ENCODE results near the gene REC8. TPM values are rescaled to one million over a fixed set of nuclear protein-coding genes. Genes with fewer than 3 reads are reported as not detected.
"Not testable (repeated sequence)": the region's sequence is repeated elsewhere in the genome, so short reads cannot be mapped to it uniquely, and the experiment has no call there.

REC8 gene
- total RNA-seq, 2 experiments from 2014 or later, result 55.1 to 60.7 TPM

DNA sequence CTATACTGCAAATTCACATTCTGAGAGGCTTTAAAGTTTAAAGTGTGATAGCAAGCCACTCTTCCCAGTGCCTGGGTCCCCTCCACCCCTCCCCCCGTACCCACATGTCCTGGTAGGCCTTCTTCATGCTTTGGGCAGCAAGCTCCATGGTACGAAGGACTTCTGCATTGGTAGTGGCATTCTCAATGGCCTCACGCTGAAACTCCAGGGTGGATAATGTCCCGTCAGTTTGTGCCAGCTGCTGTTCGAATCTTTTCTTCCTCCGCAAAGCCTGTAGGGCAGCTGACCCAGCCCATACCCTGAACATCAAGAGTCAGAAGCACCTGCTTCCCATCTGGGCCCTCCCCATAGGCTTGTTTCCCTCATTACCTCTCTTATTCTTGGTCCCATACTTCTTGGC, 39.4 kb downstream of the REC8 start:
- H3K27me3 Mint-ChIP-seq, result no peaks in the 10 kb centered on the region
- H3K36me3 Mint-ChIP-seq, result peaks cover 45% of the 10 kb centered on the region
- peak overlapping the region; percentile 50 for H3K27ac Mint-ChIP-seq
- H3K4me3 Mint-ChIP-seq, result no peak overlapping the region
- DNase-seq, result no peak
- no peaks in the 10 kb centered on the region for H3K9me3 Mint-ChIP-seq
- POLR2A ChIA-PET, result interaction anchor here (1.2 to 4.4 kb wide), 4 partner anchors 16 to 116 kb away, joined by 4 to 57 read pairs (median 42); partner anchors contain the start of genes IRF9, TINF2 and TM9SF1
- no peak for ATAC-seq (ENCODE audit: low read depth)
- peaks cover 48% of the 10 kb centered on the region for H3K4me1 Mint-ChIP-seq

DNA sequence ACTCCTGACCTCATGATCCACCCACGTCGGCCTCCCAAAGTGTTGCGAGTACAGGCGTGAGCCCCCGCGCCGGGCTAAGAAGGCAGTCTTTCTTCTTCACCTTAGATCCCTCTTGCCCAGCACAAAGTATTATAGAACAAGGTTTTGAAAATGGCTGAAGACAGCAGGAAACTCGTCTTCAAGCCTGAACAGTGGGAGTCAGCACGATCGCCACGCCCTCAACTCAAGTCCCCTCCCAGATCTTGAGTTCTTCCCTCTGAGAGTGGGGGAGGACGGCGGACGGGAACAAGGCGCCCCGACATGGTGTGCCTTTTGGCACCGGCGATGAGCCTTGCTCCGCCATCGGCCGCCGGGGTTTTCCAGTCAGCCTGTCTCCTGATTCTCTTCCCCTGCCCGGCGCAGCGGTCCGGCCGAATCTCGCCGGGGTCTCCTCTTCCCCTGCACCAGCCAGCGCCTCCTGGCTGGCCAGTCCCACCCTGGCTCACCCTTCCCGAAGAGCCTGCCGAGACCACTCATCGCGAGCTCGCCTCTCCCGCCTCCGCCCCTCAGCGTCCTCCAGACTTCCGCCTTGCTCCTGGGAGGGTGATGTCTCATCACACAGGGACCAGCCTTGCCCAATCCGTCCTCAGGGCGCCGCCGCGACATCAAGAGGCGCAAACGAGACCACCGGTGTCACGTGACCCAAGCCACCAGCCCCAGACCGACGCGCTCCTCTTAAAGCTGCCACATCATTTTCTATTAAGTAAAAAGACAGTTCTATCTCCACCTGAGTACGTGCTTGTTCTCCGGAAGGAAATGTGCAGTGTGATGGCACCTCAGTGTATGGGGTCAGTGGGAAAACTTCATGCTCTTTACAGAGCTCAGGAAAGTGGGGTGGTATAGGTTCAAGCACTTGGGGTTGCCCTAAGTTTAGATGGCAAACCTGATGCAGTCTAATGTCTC, 41.3 kb downstream of the REC8 start, which contains the start of gene CHMP4A:
TSS of gene CHMP4A (minus strand) at position 565 of the 942 bp plus-strand sequence. CDS start at position 516, 49 bp downstream.
- Mint-ChIP-seq H3K4me3 (peak within 1 kb of the TSS; percentile 93), H3K27ac (peak within 1 kb of the TSS; percentile 98), H3K36me3 (peaks cover 31% of the 10 kb centered on the region), H3K27me3 (no peaks in the 10 kb centered on the region), H3K4me1 (peaks cover 45% of the 10 kb centered on the region), H3K9me3 (no peaks in the 10 kb centered on the region)
- POLR2A ChIA-PET, result interaction anchor here (0.6 to 4.4 kb wide), 33 partner anchors 10 to 229 kb away, joined by 3 to 57 read pairs (median 5); partner anchors contain the start of genes CBLN3, DCAF11, DHRS1 and EMC9
- DNase-seq (peak; percentile 94), ATAC-seq (ENCODE audit: low read depth) (peak; percentile 80)

DNA sequence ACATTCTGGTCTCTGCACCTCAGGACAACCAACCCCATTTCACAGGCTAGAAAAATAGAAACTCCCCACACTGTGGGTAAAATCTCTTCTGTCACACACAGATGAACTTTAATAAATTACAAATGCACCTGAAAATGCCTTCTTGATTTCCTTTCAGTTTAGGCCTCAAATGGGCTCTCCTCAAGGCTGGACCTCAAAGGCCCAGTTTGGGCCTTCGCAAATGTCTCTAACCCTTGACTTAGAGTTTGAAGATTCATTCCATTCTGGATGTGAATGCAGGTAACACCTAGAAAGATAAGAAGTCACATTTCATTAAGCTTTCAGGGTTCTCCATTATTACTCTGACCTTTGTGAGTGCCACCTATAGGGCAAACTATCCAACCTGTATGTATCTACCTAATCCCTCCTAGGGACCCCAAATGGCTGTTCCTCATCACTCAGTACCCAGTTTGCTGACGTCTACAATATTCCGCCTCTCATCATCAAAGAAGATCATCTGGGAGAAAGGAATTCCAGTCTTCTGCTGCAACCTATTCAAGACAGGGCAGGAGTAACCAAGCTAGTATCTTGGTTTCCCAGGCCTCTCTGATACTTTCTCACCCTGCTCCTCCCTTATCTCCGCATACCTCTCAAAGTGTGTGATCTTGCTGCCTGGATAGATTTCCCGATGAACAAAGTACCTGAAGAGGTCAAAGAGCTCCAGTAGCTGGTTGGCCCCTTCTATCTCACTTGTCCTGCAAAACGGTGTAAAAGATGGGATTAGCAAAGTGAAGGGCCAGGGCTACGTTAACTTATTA, 42.2 kb downstream of the REC8 start:
- POLR2A ChIA-PET, result interaction anchor here (0.6 to 4.4 kb wide), 29 partner anchors 11 to 228 kb away, joined by 3 to 57 read pairs (median 6); partner anchors contain the start of genes CBLN3, DCAF11, DHRS1 and EMC9
- Mint-ChIP-seq H3K27me3 (no peaks in the 10 kb centered on the region), H3K27ac (peak overlapping the region; percentile 98), H3K9me3 (no peaks in the 10 kb centered on the region), H3K4me1 (peaks cover 45% of the 10 kb centered on the region), H3K36me3 (peaks cover 27% of the 10 kb centered on the region), H3K4me3 (peak overlapping the region; percentile 93)
- DNase-seq (no peak), ATAC-seq (ENCODE audit: low read depth) (no peak)

DNA sequence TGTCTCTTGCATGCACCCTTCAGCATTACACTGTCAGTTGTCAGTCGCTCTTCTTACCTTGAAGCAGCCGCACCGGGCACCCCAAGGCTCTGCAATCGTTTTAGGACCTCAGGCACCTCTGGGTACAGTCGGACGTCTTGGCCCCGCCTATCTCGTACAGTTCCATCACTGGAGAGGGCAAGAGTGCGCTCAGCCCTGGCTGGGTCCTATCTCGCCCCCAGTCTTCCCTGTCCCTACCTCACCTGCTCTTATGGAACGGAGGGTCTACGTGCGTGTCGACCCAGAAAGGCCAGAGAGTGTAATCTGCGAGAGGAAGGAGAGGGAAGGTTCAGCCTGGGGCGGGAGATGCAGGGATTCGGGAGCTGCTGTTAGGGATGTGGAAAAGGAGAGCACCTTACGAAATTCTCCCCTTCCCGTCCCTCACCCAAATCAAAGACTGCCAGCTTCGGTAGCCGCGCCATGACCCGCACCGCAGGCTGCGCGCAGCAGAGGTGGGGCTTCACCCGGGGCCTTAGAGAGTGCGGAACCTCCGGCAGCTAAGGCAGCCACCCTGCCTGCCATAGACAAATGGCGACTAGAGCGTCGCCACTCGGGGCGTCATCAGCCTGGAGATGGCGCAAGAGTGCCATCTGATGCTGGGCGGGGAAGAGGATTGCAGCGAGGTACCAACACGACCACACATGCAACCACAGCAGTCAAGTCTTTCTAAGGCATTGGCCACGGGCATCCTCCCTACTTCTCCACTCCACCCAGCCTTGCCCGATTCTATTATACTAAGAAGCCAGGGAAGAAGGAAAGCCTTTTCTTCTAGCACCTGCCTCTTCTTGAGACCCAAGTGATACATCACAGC, 43.8 kb downstream of the REC8 start, which contains the start of gene MDP1:
TSS of gene MDP1 (minus strand) at position 572 of the 850 bp plus-strand sequence. CDS start at position 461, 111 bp downstream.
- H3K4me1 Mint-ChIP-seq, result peaks cover 38% of the 10 kb centered on the region
- peak within 1 kb of the TSS; percentile 93 for H3K4me3 Mint-ChIP-seq
- H3K27ac Mint-ChIP-seq, result peak within 1 kb of the TSS; percentile 98
- DNase-seq, result peak; percentile 85
- H3K27me3 Mint-ChIP-seq, result no peaks in the 10 kb centered on the region
- no peaks in the 10 kb centered on the region for H3K9me3 Mint-ChIP-seq
- H3K36me3 Mint-ChIP-seq, result peaks cover 15% of the 10 kb centered on the region
- POLR2A ChIA-PET, result interaction anchor here (0.6 to 2.1 kb wide), 21 partner anchors 12 to 215 kb away, joined by 3 to 21 read pairs (median 6); partner anchors contain the start of genes CBLN3, CIDEB, DCAF11 and DHRS1
- ATAC-seq (ENCODE audit: low read depth), result peak; percentile 73

DNA sequence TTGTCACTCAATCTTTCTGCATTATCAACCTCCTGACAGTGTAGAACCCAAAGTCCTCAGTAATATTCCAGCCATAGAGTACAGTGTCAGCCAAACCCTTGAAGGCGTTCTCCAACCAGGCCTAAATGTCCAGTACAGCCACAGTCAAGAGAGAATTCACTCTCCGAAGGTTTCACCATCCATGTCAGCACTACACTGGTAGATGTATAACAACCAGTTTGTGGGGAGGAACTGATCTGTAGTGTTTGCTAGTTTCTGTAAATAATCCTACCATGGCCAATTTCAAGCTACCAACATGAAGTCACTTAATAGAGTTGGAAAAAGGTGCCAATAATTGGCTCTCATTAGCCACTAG, 44.4 kb downstream of the REC8 start:
- no peaks in the 10 kb centered on the region for H3K27me3 Mint-ChIP-seq
- peak overlapping the region; percentile 93 for H3K4me3 Mint-ChIP-seq
- no peaks in the 10 kb centered on the region for H3K9me3 Mint-ChIP-seq
- POLR2A ChIA-PET, result interaction anchor here (0.6 to 2.1 kb wide), 19 partner anchors 15 to 214 kb away, joined by 3 to 21 read pairs (median 6); partner anchors contain the start of genes CBLN3, CIDEB, DCAF11 and DHRS1
- ATAC-seq (ENCODE audit: low read depth) (no peak), DNase-seq (no peak)
- peaks cover 14% of the 10 kb centered on the region for H3K36me3 Mint-ChIP-seq
- peak overlapping the region; percentile 98 for H3K27ac Mint-ChIP-seq
- H3K4me1 Mint-ChIP-seq, result peaks cover 38% of the 10 kb centered on the region

DNA sequence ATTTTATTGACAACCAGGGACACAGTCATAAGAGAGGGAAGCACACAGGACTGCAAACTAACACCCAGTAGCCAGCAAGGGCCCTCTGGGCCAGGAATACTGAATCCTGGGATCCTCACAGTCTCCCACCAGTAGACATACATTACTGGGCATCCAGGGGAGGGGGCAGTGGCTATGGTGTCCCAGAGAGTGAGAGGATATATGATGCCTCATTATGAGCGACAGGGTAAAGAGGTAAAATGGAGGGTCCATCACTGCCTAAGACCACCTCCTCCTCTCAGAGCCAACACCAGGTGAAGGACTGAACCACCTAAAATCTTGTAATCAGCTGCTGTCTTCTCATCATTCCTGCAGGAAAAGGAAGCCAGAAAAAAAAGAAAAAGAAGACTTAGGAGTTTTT, 45.0 kb downstream of the REC8 start:
- Mint-ChIP-seq H3K36me3 (peaks cover 10% of the 10 kb centered on the region), H3K4me1 (peaks cover 33% of the 10 kb centered on the region), H3K27ac (peak overlapping the region; percentile 98)
- ATAC-seq (ENCODE audit: low read depth); H3K27me3 Mint-ChIP-seq; H3K4me3 Mint-ChIP-seq; DNase-seq; H3K9me3 Mint-ChIP-seq: not testable (repeated sequence)
- POLR2A ChIA-PET, result interaction anchor here (1.8 kb wide), 1 partner anchor 80 kb away, joined by 8 read pairs; no protein-coding TSS in a partner anchor

DNA sequence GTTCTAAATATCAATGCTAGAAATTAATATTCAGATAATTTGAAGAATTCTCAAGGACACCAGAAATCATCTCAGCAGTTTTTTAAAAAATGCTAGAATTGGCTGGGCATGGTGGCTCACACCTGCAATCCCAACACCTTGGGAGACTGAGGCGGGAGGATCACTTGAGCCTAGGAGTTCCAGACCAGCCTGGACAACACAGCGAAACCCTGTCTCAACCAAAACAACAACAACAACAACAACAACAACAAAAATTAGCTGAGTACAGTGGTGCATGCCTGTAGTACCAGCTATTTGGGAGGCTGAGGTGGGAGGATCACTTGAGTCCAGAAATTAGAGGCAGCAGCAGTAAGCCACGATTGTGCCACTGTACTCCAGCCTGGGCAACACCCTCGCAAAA, 47.2 kb downstream of the REC8 start:
- ATAC-seq (ENCODE audit: low read depth), result no peak

DNA sequence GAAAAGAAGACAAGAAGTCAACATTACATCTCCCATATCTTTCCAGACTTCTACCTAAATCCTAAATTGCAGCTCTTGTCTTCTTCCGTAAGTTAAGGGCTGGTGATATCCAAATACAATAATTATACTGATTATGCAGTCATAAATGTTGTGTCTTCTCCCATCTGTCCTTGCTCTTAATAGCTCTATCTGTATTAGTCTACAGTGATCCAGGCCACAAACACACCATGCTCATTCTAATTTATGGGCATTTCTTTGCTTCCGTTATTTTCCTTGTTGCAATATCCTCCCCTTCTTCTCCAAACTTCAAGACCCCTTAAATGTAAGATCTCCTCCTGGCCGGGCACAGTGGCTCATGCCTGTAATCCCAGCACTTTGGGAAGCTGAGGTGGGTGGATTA, 47.6 kb downstream of the REC8 start:
- ATAC-seq (ENCODE audit: low read depth) (no peak), DNase-seq (no peak)
- Mint-ChIP-seq H3K27me3 (no peaks in the 10 kb centered on the region), H3K36me3 (peaks cover 4% of the 10 kb centered on the region), H3K27ac (peak overlapping the region; percentile 65), H3K4me1 (peaks cover 18% of the 10 kb centered on the region), H3K9me3 (no peaks in the 10 kb centered on the region), H3K4me3 (no peak overlapping the region)
- POLR2A ChIA-PET, result interaction anchor here (1.3 kb wide), 1 partner anchor 58 kb away, joined by 6 read pairs; the partner anchor contains the start of gene IRF9

More for the DNA sequence above, 47.2 kb downstream of the REC8 start:
- Mint-ChIP-seq H3K36me3 (peaks cover 6% of the 10 kb centered on the region), H3K27me3 (no peaks in the 10 kb centered on the region), H3K9me3 (no peaks in the 10 kb centered on the region), H3K4me1 (peaks cover 21% of the 10 kb centered on the region), H3K27ac (no peak overlapping the region), H3K4me3 (no peak overlapping the region)
- no peak for DNase-seq
- POLR2A ChIA-PET, result no interaction called here

DNA sequence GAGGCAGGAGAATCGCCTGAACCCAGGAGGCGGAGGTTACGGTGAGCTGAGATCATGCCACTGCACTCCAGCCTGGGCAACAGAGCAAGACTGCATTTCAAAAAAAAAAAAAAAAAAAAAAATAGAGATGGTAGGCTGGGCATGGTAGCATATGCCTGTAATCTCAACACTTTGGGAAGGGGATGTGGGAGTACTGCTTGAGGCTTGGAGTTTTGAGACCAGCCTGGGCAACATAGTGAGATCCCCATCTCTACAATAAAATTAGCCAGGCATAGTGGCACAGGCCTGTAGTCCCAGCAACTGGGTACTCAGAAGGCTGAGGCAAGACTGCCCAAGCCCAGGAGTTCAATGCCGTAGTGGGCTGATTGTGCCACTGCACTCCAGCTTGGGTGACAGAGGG, 51.1 kb downstream of the REC8 start:
- H3K9me3 Mint-ChIP-seq; H3K4me3 Mint-ChIP-seq; H3K27me3 Mint-ChIP-seq; POLR2A ChIA-PET; DNase-seq; ATAC-seq (ENCODE audit: low read depth); H3K27ac Mint-ChIP-seq: not testable (repeated sequence)
- peaks cover 17% of the 10 kb centered on the region for H3K4me1 Mint-ChIP-seq
- H3K36me3 Mint-ChIP-seq, result peaks cover 10% of the 10 kb centered on the region

DNA sequence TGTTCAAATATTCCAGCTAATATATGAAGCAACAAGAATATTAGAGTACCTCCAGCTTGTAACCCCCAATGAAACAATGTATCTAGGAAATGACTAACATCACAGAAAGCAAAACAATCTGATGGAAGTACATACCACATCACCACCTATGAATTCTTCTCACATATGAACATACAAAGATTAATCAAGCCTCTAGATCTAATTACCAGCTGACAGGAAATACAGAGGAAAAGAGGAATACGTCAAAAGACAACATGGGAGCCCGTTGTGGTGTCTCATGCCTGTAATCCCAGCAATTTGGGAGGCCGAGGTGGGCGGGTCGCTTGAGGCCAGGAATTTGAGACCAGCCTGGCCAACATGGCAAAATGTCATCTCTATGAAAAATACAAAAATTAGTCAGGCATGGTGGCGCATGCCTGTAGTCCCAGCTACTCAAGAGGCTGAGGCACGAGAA, 52.8 kb downstream of the REC8 start:
- H3K27ac Mint-ChIP-seq, result no peak overlapping the region
- peaks cover 12% of the 10 kb centered on the region for H3K36me3 Mint-ChIP-seq
- ATAC-seq (ENCODE audit: low read depth), result no peak
- POLR2A ChIA-PET, result interaction anchor here (1.3 kb wide), 1 partner anchor 11 kb away, joined by 5 read pairs; the partner anchor contains the start of gene CHMP4A
- peaks cover 19% of the 10 kb centered on the region for H3K4me1 Mint-ChIP-seq
- no peak overlapping the region for H3K4me3 Mint-ChIP-seq
- H3K27me3 Mint-ChIP-seq, result no peaks in the 10 kb centered on the region
- no peak for DNase-seq
- no peaks in the 10 kb centered on the region for H3K9me3 Mint-ChIP-seq

DNA sequence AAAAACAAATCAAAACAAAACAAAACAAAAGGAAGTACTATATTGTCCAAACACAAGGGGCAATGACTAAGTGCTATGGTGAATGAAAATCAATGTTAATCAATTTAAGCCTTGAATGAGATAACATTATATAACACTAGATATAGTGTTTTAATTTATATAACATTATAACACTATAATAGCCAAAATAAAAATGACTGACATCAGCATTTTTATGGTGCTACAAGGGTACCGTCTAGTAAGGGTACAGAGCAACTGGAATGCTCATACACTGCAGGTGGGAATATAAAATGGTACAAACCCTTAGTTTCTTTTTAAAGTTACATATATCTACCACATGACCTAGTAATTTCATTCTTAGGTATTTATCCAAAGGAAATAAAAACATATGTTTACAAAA, 54.6 kb downstream of the REC8 start:
- H3K4me3 Mint-ChIP-seq, result no peak overlapping the region
- DNase-seq (no peak), ATAC-seq (ENCODE audit: low read depth) (no peak)
- peaks cover 24% of the 10 kb centered on the region for H3K4me1 Mint-ChIP-seq
- peaks cover 12% of the 10 kb centered on the region for H3K36me3 Mint-ChIP-seq
- no peaks in the 10 kb centered on the region for H3K9me3 Mint-ChIP-seq
- no peak overlapping the region for H3K27ac Mint-ChIP-seq
- POLR2A ChIA-PET, result interaction anchor here (0.7 kb wide), 1 partner anchor 153 kb away, joined by 3 read pairs; no protein-coding TSS in a partner anchor
- no peaks in the 10 kb centered on the region for H3K27me3 Mint-ChIP-seq

DNA sequence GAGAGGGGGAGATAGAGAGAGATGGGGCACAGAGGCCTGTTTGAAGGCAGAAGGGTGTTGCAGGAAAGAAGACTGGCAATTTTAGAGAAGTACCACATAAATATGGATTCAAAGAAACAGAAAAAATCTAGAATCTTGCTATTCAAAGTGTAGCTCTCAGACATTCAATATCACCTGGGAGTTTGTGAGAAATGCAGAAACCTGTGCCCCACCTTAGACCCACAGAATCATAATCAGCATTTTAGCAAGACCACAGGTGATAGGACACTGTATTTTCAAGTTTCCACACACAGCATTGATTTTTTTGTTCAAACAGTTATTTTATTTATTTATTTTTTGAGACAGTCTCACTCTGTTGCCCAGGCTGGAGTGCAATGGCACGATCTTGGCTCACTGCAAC, 57.0 kb downstream of the REC8 start:
- Mint-ChIP-seq H3K36me3 (peaks cover 14% of the 10 kb centered on the region), H3K4me3 (no peak overlapping the region), H3K4me1 (peaks cover 30% of the 10 kb centered on the region), H3K9me3 (no peaks in the 10 kb centered on the region), H3K27ac (peak overlapping the region; percentile 12), H3K27me3 (no peaks in the 10 kb centered on the region)
- DNase-seq, result no peak
- POLR2A ChIA-PET, result interaction anchor here (0.6 to 1.9 kb wide), 4 partner anchors 15 to 68 kb away, joined by 3 to 7 read pairs (median 3); partner anchors contain the start of genes CHMP4A and IRF9
- ATAC-seq (ENCODE audit: low read depth), result no peak

All from activated naive CD8-positive, alpha-beta T cell treated with anti-CD3 and anti-CD28 coated beads, Interleukin-2, amount 10 ng/mL, durations not matched to agents 7 days and 5 days (primary cell).